Activated CD8-positive, alpha-beta T cell treated with anti-CD3 and anti-CD28 coated beads for 36 hours (primary cell): ENCODE measurements around the gene TMEM161B. TPM values are rescaled to one million over a fixed set of nuclear protein-coding genes. Genes with fewer than 3 reads are reported as not detected.

Experiments used
- ATAC-seq: fragments of 200-7000 bp; cut with Tn5 transposase; one replicate; pipeline ENCODE4 v1.10.0; 2021; ENCODE audit warnings: mild to moderate bottlenecking, moderate library complexity
- CTCF ChIA-PET: fragments of 350-600 bp; sonication (Branson Sonifier 250); formaldehyde crosslinking; loops from one replicate; lab custom pipeline; 2021; ENCODE audit warnings: antibody characterized with exemption; lab: Charles Lee
- POLR2A ChIA-PET: fragments of 350-600 bp; sonication (Branson Sonifier 250); formaldehyde crosslinking; loops from one replicate; lab custom pipeline; 2021; ENCODE audit warnings: antibody characterized with exemption; lab: Charles Lee
- DNase-seq: peaks from one replicate; pipeline ENCODE4 v3.0.0-alpha.2; 2020
- H3K27ac Mint-ChIP-seq: one replicate; pipeline ENCODE4 v1.8.0; 2021; ENCODE audit warnings: mild to moderate bottlenecking, mixed read lengths
- H3K27me3 Mint-ChIP-seq: one replicate; pipeline ENCODE4 v1.8.0; 2021; ENCODE audit warnings: mixed read lengths
- H3K36me3 Mint-ChIP-seq: one replicate; pipeline ENCODE4 v1.8.0; 2021; ENCODE audit warnings: low read depth, mixed read lengths
- H3K4me1 Mint-ChIP-seq: one replicate; pipeline ENCODE4 v1.8.0; 2021; ENCODE audit warnings: low read depth, mixed read lengths
- H3K4me3 Mint-ChIP-seq: one replicate; pipeline ENCODE4 v1.8.0; 2021; ENCODE audit warnings: mild to moderate bottlenecking, moderate library complexity, mixed read lengths
- H3K9me3 Mint-ChIP-seq: one replicate; pipeline ENCODE4 v1.8.0; 2021; ENCODE audit warnings: mixed read lengths
- intact Hi-C: fragments of 100-400 bp; cut with micrococcal nuclease; formaldehyde crosslinking; loops from one replicate; pipeline ENCODE4 v1.10.0; 2022
- total RNA-seq, 2 experiments: library from RNA; stranded (reverse); gene quantifications; one replicate each; pipeline ENCODE4 v1.2.3, GENCODE V29; 2021
- TF ChIP-seq, protein P1 (sequence below): fragments of 200-600 bp; IDR thresholded peaks from one replicate; pipeline ENCODE4 v1.8.0; 2022; ENCODE audit warnings: antibody characterized with exemption, mild to moderate bottlenecking

Gene TMEM161B
- total RNA-seq, 2 experiments from 2014 or later: 20.6 to 21.5 TPM

DNA sequence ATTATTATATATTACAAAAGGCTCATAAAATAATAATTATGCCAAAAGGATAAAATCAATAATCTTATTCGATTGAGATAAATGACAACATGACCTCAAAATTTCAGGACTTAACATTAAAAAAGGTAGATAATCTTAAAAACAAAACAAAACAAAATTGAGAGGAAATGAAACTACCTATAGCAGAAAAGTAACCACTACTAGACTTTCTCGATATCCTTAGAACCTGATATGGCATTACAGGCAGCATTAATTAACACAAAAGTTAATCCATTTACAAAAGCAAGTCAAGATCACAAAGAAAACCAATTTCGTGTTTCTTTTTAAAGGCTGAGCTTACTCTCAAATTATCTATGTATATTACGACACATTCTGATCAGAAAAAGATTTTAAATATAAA, 29.9 kb downstream of the TMEM161B start:
- intact Hi-C loops: no loop called here
- Mint-ChIP-seq H3K4me3 (no peak overlapping the region), H3K4me1 (peaks cover 25% of the 10 kb centered on the region), H3K9me3 (no peaks in the 10 kb centered on the region), H3K36me3 (peaks cover 25% of the 10 kb centered on the region), H3K27me3 (no peaks in the 10 kb centered on the region), H3K27ac (no peak overlapping the region)
- no peak for DNase-seq
- no peak for ATAC-seq
- ChIA-PET POLR2A (no interaction called here), CTCF (interaction anchor here (1.3 kb wide), 1 partner anchor 10 kb away, joined by 3 read pairs; no protein-coding TSS in a partner anchor)
- TF ChIP-seq, protein P1, sequence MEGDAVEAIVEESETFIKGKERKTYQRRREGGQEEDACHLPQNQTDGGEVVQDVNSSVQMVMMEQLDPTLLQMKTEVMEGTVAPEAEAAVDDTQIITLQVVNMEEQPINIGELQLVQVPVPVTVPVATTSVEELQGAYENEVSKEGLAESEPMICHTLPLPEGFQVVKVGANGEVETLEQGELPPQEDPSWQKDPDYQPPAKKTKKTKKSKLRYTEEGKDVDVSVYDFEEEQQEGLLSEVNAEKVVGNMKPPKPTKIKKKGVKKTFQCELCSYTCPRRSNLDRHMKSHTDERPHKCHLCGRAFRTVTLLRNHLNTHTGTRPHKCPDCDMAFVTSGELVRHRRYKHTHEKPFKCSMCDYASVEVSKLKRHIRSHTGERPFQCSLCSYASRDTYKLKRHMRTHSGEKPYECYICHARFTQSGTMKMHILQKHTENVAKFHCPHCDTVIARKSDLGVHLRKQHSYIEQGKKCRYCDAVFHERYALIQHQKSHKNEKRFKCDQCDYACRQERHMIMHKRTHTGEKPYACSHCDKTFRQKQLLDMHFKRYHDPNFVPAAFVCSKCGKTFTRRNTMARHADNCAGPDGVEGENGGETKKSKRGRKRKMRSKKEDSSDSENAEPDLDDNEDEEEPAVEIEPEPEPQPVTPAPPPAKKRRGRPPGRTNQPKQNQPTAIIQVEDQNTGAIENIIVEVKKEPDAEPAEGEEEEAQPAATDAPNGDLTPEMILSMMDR: no peak

DNA sequence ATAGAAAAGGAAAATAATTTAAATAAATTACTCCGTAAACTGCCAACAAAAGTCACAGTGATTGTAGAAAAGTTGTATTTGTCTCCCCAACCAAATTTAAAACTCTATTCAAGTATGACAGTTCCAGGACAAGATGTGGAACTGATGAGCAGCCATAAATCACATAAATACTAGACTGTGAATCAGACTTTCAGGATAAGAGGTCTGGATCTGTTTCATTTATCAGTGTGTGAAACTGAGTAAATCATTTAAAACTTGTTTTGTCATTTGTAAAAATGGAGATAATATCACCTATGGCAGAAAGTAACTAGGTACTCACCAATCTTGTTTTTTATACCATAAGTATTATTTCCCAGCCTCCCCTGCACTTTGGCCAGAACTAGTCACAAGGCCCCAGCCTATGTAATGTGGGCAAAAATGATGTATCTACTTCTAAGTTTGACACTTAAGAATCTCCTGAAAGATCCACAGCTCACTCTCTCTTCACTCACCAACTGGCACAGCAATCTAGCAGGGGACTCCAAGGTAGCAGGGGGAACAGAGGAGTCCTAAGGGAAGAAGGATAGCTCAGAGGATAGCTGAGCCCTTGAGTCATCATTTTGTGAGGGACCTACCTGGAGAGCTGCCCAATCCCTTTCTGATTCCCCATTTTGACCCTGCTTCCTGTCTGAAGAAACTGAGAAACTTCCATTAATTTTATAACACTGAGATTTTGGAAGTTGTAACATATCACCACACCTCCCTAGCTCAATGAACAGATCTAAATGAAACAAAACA, 31.6 kb downstream of the TMEM161B start:
- H3K27me3 Mint-ChIP-seq: no peaks in the 10 kb centered on the region
- DNase-seq (no peak), ATAC-seq (no peak)
- CTCF ChIA-PET: no interaction called here
- peaks cover 13% of the 10 kb centered on the region for H3K4me1 Mint-ChIP-seq
- H3K9me3 Mint-ChIP-seq: no peaks in the 10 kb centered on the region
- TF ChIP-seq, protein P1: no peak
- H3K36me3 Mint-ChIP-seq: peaks cover 30% of the 10 kb centered on the region
- intact Hi-C loops: no loop called here
- H3K4me3 Mint-ChIP-seq: no peak overlapping the region
- POLR2A ChIA-PET: interaction anchor here (0.8 kb wide), 1 partner anchor 12 kb away, joined by 4 read pairs; no protein-coding TSS in a partner anchor
- H3K27ac Mint-ChIP-seq: no peak overlapping the region

DNA sequence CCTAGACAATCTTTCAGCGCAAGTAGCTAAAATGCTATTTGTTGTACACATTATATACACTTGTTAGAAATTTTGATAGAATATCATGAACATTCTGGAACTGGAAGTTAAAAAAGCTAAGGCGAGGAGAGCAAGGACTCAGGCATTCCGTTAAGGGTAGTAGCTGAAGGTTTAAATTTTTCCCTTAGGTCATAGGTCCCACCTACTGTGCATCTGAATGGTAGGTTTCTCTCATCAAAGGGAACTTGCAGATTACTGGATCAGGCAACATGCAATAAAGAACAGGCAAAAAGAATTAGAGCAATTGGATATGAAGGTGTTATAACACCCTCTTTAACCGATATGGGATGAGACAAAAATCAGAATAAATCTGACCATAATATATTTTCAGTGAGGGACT, 32.8 kb downstream of the TMEM161B start:
- POLR2A ChIA-PET: no interaction called here
- Mint-ChIP-seq H3K4me3 (no peak overlapping the region), H3K4me1 (peaks cover 6% of the 10 kb centered on the region), H3K27me3 (no peaks in the 10 kb centered on the region), H3K36me3 (peaks cover 31% of the 10 kb centered on the region), H3K27ac (no peak overlapping the region), H3K9me3 (no peaks in the 10 kb centered on the region)
- CTCF ChIA-PET: no interaction called here
- intact Hi-C loops: no loop called here
- ATAC-seq (no peak), DNase-seq (no peak)
- TF ChIP-seq, protein P1: no peak

DNA sequence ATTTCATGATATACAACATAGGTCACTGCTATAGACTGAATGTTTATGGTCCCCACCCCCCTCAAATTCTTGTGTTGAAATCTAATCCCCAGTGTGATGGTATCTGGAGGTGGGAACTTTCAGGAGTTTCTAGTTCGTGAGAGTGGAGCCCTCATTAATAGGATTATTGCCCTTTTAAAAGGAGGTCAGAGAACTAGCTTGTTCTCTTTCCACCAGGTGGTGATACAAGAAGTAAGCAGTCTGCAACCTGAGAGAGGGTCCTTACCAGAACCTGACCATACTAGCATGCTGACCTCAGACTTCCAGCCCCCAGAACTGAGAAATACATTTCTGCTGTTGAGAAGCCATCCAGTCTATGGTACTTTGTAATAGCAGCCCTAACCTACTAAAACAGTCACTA, 33.3 kb downstream of the TMEM161B start:
- CTCF ChIA-PET: interaction anchor here (1.3 kb wide), 1 partner anchor 9 kb away, joined by 4 read pairs; no protein-coding TSS in a partner anchor
- TF ChIP-seq, protein P1: no peak
- POLR2A ChIA-PET: interaction anchor here (0.7 kb wide), 1 partner anchor 166 kb away, joined by 4 read pairs; no protein-coding TSS in a partner anchor
- intact Hi-C loops: no loop called here
- Mint-ChIP-seq H3K27me3 (no peaks in the 10 kb centered on the region), H3K36me3 (peaks cover 31% of the 10 kb centered on the region), H3K4me1 (peaks cover 6% of the 10 kb centered on the region), H3K27ac (no peak overlapping the region), H3K4me3 (no peak overlapping the region), H3K9me3 (no peaks in the 10 kb centered on the region)
- no peak for DNase-seq
- ATAC-seq: no peak

DNA sequence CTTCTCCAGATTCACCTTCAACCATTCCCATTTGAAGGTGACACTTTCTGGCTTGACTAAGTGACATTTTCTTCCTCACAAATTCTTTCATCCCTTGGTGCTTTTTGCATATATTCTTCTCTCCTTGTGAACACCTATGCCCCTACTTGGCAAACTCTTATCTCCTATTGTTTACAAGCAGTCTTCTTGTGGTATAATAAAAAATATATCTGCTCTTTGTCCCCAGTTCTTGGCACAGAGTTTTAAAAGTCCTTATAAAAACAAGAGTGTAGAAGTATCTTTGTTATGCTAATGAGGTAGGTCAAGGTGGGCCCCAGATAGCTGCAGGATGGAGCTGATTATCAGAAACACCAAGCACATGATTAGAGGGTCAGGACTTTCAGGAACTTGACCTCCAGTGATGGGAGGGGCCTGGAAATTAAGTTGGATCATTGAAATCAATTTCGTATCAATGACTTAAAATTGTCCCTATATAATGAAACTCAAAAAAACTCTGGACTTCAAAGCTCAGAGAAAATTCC, 38.0 kb downstream of the TMEM161B start:
- Mint-ChIP-seq H3K9me3 (no peaks in the 10 kb centered on the region), H3K27me3 (no peaks in the 10 kb centered on the region), H3K27ac (no peak overlapping the region), H3K4me1 (peaks cover 3% of the 10 kb centered on the region), H3K36me3 (peaks cover 37% of the 10 kb centered on the region), H3K4me3 (no peak overlapping the region)
- ChIA-PET POLR2A (no interaction called here), CTCF (no interaction called here)
- DNase-seq (no peak), ATAC-seq (no peak)
- intact Hi-C loops: no loop called here
- TF ChIP-seq, protein P1: no peak
